Jurkat, Clone E6-1 (cell line): ENCODE data around the gene STBD1. TPM values are rescaled to one million over a fixed set of nuclear protein-coding genes. Genes with fewer than 3 reads are reported as not detected.

Source experiments
- DNase-seq: peaks from one replicate; pipeline ENCODE4 v3.0.0-alpha.2; 2011; ENCODE audit warnings: low read depth, low spot score
- H3K4me3 ChIP-seq: 2 replicates; pipeline ENCODE4 v1.5.1; 2011; ENCODE audit warnings: mild to moderate bottlenecking, low read length, control low read depth, moderate library complexity
- polyA plus RNA-seq: library from polyadenylated mRNA; unstranded; fragments of >200 nt; gene quantifications from one replicate; pipeline ENCODE4 v1.2.1, GENCODE V29; 2012; ENCODE audit warnings: missing spikeins; ENCODE audit not compliant: insufficient read length, insufficient read depth

Gene STBD1
- polyA plus RNA-seq: not detected

- H3K4me3 ChIP-seq: no peak within 1 kb of the TSS
- DNase-seq: no peak
These were observed at the start of gene STBD1 for GRCh38 chr4:76305971-76306881. TSS of gene STBD1 (plus strand) at chr4:76306733. CDS start at chr4:76306770, 37 bp downstream.

GRCh38 chr4:76256968-76257367, 49.6 kb upstream of the STBD1 start:
- no peak for DNase-seq
- no peak overlapping the region for H3K4me3 ChIP-seq

DNA sequence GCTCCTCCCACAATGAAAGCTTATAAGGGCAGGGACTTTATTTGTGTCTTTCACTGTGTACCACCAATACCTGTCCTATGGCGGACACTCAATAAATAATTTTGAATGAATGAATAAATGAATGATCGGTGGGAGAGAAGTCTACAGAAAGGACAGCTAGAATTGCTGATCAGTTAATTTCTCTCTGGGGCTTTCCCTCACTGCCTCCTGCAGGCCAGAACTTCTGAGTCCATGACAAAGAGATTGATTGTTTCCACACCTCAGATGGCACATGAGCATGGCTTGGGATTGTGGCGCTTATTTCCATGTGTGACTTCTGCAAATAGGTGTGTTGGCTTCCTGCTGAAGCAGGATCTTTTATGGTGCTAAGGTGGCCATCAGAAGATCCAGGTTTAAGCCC, 48.7 kb upstream of the STBD1 start:
- DNase-seq: no peak

GRCh38 chr4:76260571-76260970, 46.0 kb upstream of the STBD1 start:
- no peak for DNase-seq
- no peak overlapping the region for H3K4me3 ChIP-seq

More for the DNA sequence above, 48.7 kb upstream of the STBD1 start:
- H3K4me3 ChIP-seq: no peak overlapping the region

DNA sequence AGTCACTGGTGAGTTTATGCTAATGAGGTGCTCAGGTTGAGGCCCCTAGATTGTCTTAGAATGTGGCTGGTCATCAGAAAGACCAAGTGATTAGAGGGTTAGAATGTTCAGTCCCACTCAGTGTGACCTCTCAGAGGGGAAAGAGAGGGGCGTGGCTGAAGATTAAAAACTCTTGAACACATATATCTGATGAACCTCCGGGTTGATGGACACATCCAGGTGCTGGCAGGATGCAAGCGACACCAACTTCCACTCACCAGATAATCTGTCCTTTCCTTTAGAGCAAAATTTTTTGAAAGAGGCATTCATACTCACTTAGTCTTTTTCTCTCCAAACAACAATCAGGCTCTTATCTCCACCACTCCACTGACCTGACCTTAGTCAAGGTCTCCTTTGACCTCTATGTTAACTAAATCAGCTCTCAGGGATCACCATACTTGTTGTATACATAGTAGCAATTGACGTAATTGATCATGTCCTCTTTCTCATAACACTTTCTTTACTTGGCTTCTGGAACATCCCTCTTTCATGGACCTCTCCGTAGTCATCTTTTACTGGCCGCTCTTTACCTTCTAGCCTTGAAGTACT, 40.8 kb upstream of the STBD1 start:
- no peak for DNase-seq
- no peak overlapping the region for H3K4me3 ChIP-seq

GRCh38 chr4:76266627-76267026, 39.9 kb upstream of the STBD1 start:
- no peak for DNase-seq
- no peak overlapping the region for H3K4me3 ChIP-seq

- no peak overlapping the region for H3K4me3 ChIP-seq
- no peak for DNase-seq
These were observed 38.7 kb upstream of the STBD1 start for GRCh38 chr4:76267811-76268210.

- DNase-seq: no peak
- H3K4me3 ChIP-seq: no peak overlapping the region
These were observed 36.0 kb upstream of the STBD1 start for GRCh38 chr4:76270244-76271175.

DNA sequence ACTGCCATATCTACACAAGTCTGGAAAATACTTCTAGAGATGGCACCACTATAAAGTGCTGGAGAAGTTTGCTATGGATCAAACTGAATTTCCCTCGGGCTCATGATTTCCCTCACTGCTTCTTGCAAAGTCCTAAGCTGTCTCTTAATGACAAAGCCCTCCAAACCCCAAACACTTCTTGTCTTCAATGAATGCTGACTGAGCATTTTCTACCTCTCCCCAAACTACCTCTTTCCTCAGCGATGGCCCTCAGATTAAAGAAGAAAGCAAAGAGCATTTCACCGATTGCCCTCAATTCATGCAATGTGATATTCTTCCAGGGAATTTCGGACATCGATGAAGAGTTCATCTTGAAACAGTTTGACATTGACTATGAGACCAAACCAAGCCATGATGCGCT, 35.3 kb upstream of the STBD1 start:
- no peak overlapping the region for H3K4me3 ChIP-seq
- DNase-seq: no peak

DNA sequence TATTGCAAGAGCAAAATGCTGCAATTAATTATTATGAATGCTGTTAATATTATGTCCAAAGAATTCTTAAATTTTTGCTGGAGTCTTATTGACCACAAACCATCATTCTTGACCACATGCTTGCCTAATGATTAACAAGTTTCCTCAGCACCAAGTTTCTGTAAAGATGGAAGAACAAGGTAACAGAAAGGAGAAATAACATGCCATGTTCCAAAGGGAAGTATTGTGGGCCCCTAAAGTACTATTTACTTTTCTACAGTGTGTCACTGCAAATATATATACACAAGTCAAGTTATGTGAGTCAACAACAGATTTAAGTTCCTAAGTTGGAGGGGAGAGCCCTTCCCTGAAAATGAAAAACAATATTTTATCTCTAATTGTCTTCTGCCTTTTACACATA, 34.5 kb upstream of the STBD1 start:
- no peak for DNase-seq
- no peak overlapping the region for H3K4me3 ChIP-seq

GRCh38 chr4:76272582-76272981, 34.0 kb upstream of the STBD1 start:
- no peak overlapping the region for H3K4me3 ChIP-seq
- DNase-seq: no peak

GRCh38 chr4:76272999-76273398, 33.5 kb upstream of the STBD1 start:
- no peak overlapping the region for H3K4me3 ChIP-seq
- DNase-seq: no peak

GRCh38 chr4:76275486-76276124, 30.9 kb upstream of the STBD1 start:
- no peak for DNase-seq
- no peak overlapping the region for H3K4me3 ChIP-seq

GRCh38 chr4:76276813-76277212, 29.7 kb upstream of the STBD1 start:
- no peak for DNase-seq
- no peak overlapping the region for H3K4me3 ChIP-seq

- no peak for DNase-seq
- H3K4me3 ChIP-seq: no peak overlapping the region
These were observed 28.9 kb upstream of the STBD1 start for GRCh38 chr4:76277667-76278066.

DNA sequence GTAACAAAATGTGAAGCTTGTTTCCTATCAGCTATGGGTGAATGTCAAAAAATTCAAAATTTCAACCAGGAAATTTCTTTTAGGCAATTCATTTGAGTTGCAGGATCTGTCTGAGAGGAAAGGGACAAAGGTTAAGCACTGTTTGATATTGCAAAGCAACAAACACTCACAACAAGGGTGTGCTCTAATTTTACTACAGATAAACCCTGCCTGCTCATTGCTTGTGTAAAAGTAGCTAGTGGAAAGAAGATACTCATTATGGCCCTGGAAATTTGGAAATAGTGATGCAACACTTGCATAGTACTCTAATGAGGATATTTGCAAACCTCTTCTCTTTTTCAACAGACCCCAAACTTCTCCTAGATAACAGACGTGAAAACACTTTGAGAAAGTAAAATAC, 27.9 kb upstream of the STBD1 start:
- no peak overlapping the region for H3K4me3 ChIP-seq
- DNase-seq: no peak

DNA sequence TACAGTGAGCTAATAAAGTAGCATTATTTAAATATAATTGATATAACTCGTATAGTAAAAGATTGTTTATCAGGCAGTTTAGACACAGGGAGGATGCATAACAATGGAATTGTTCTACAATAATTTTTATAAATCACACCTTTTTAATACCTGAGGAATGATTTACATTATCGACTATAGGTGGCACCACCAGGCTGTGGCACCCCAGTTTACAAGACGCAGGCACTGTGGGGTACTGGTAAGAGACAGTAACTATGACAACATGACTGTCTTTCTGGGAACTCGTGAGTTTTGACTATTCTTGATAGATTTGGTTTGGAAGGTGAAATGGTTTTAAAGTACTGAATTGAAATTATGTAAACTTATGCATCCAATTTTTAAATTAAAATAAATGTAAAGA, 27.1 kb upstream of the STBD1 start:
- no peak overlapping the region for H3K4me3 ChIP-seq
- no peak for DNase-seq

- H3K4me3 ChIP-seq: no peak overlapping the region
- DNase-seq: no peak
These were observed 25.8 kb upstream of the STBD1 start for GRCh38 chr4:76280488-76281441.
